ENCODE data around the gene SLX4IP. TPM values are rescaled to one million over a fixed set of nuclear protein-coding genes. Genes with fewer than 3 reads are reported as not detected.

Gene SLX4IP
- total and polyA plus RNA-seq, 2 of the 13 experiments (the other 11 are each of a cell fraction or from before 2014, with no cell fraction given): 3.6 to 7.3 TPM

GRCh38 chr20:10511509-10512251 is 76.6 kb downstream of the SLX4IP start (continued):
- TF ChIP-seq IKZF5 (CRISPR knock-in tag; IDR thresholded peaks at IDR 0.05) (peak; percentile 88), CREB1 (IDR thresholded peaks at IDR 0.05) (peak; percentile 67), CREB1 (CRISPR knock-in tag; IDR thresholded peaks at IDR 0.05) (no peak), DZIP1 (CRISPR knock-in tag; IDR thresholded peaks at IDR 0.05) (no peak), RFX5 (IDR thresholded peaks at IDR 0.05; ENCODE audit: low read depth, low read length) (no peak), HOMEZ (CRISPR knock-in tag; IDR thresholded peaks at IDR 0.05; ENCODE audit: low read depth) (peak; percentile 97), NRL (CRISPR knock-in tag; IDR thresholded peaks at IDR 0.05; ENCODE audit: borderline replicate concordance) (no peak), HMG20B (CRISPR knock-in tag; conservative IDR thresholded peaks at IDR 0.05) (no peak), HNF1A (IDR thresholded peaks at IDR 0.05; ENCODE audit: low read depth) (no peak), HNF1A (CRISPR knock-in tag; IDR thresholded peaks at IDR 0.05; ENCODE audit: borderline replicate concordance) (no peak), KLF15 (CRISPR knock-in tag; IDR thresholded peaks at IDR 0.05; ENCODE audit: borderline replicate concordance) (no peak), IRF1 (CRISPR knock-in tag; IDR thresholded peaks at IDR 0.05; ENCODE audit: low read depth) (no peak), ZNF75D (CRISPR knock-in tag; IDR thresholded peaks at IDR 0.05; ENCODE audit: borderline replicate concordance) (no peak), HOXD1 (CRISPR knock-in tag; IDR thresholded peaks at IDR 0.05) (no peak), ZNF17 (CRISPR knock-in tag; IDR thresholded peaks at IDR 0.05) (no peak), ZNF556 (CRISPR knock-in tag; IDR thresholded peaks at IDR 0.05; ENCODE audit: borderline replicate concordance) (0 out of 2 replicates have a peak, but pooled peaks have one; percentile 66), ZZZ3 (CRISPR knock-in tag; IDR thresholded peaks at IDR 0.05; ENCODE audit: borderline replicate concordance) (no peak), RARG (CRISPR knock-in tag; IDR thresholded peaks at IDR 0.05; ENCODE audit: low read depth) (no peak), HOXA9 (CRISPR knock-in tag; IDR thresholded peaks at IDR 0.05; ENCODE audit: borderline replicate concordance) (no peak)
